22Rv1 (cell line): Measurements from ENCODE around the gene MYO1F.
"Not testable (repeated sequence)": the region's sequence is repeated elsewhere in the genome, so short reads cannot be mapped to it uniquely, and the experiment has no call there.

ENCODE experiments used
- H3K27ac ChIP-seq: fragments of 450-650 bp; 2 replicates; pipeline ENCODE4 v1.5.1; 2017
- ZFX ChIP-seq: fragments of 450-650 bp; IDR thresholded peaks from 2 replicates; pipeline ENCODE4 v1.6.1; 2017; ENCODE audit warnings: antibody characterized with exemption, borderline replicate concordance
- TF ChIP-seq, protein P1 (sequence below): fragments of 450-650 bp; IDR thresholded peaks from 2 replicates; pipeline ENCODE4 v1.5.1; 2017; ENCODE audit warnings: mild to moderate bottlenecking

MYO1F gene

DNA sequence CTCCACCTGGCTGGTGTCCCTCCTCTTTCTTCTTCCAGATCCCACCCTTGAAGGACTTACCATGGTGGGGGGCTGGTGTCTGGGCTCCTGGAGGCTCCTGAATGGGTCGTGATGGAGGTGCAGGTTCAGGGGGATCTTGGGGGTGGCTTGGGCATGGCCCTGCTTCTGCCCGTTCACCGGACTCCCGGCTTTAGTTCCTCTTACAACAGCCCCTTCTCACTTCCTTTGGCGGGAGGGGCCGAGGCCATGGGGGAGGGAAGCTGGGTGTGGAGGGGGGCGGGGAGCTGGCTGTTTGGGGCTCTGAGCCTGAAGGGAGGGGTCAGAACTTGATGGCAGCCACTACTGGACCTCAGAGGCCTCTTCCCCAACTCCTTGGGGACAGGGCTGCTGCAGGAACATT, at the start of gene MYO1F:
MYO1F (minus strand) TSS at position 196 of the 400 bp plus-strand sequence; CDS start at position 63, 133 bp downstream.
- no peak for TF ChIP-seq ZFX
- TF ChIP-seq, protein P1, sequence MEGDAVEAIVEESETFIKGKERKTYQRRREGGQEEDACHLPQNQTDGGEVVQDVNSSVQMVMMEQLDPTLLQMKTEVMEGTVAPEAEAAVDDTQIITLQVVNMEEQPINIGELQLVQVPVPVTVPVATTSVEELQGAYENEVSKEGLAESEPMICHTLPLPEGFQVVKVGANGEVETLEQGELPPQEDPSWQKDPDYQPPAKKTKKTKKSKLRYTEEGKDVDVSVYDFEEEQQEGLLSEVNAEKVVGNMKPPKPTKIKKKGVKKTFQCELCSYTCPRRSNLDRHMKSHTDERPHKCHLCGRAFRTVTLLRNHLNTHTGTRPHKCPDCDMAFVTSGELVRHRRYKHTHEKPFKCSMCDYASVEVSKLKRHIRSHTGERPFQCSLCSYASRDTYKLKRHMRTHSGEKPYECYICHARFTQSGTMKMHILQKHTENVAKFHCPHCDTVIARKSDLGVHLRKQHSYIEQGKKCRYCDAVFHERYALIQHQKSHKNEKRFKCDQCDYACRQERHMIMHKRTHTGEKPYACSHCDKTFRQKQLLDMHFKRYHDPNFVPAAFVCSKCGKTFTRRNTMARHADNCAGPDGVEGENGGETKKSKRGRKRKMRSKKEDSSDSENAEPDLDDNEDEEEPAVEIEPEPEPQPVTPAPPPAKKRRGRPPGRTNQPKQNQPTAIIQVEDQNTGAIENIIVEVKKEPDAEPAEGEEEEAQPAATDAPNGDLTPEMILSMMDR, result no peak
- no peak within 1 kb of the TSS for H3K27ac ChIP-seq

DNA sequence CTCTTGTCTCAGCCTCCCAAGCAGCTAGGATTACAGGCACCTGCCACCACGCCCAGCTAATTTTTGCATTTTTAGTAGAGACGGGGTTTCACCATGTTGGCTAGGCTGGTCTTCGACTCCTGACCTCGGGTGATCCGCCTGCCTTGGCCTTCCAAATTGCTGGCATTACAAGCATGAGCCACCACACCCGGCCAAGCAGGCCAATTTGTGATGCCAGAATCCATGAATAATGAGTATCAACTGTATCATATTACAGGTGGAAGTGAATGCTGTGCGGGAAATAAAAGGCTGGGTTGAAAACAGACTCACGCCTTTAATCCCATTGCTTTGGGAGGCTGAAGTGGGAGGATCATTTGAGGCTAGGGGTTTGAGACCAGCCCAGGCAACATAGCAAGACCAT, 49.6 kb upstream of the MYO1F start:
- no peak for TF ChIP-seq ZFX
- TF ChIP-seq, protein P1, result no peak
- H3K27ac ChIP-seq, result no peak overlapping the region

DNA sequence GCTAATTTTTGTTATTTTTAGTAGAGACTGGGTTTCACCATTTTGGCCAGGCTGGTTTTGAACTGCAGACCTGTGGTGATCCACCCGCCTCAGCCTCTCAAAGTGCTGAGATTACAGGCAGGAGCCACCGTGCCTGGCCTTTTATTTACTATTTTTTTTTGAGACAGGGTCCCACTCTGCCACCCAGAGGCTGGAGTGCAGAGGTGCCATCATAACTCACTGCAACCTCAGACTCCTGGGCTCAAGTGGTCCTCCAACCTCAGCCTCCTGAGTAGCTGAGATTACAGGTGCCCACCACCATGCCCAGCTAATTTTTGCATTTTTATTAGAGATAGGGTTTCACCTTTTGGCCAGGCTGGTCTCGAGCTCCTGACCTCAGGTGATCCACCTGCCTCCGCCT, 45.6 kb upstream of the MYO1F start:
- TF ChIP-seq, protein P1, result 0 out of 2 replicates have a peak, but pooled peaks have one; percentile 24

DNA sequence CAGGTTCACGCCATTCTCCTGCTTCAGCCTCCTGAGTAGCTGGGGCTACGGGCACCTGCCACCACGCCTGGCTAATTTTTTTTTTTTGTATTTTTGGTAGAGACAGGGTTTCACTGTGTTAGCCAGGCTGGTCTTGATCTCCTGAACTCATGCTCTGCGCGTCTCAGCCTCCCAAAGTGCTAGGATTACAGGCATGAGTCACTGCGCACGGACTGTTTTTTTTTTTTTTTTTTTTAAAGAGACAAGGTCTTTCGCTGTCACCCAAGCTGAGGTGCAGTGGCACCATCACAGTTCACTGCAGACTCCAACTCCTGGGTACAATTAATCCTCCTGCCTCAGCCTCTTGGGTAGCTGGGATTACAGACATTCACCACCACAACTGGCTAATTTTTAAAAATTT, 41.5 kb upstream of the MYO1F start:
- no peak overlapping the region for H3K27ac ChIP-seq
- TF ChIP-seq ZFX, result no peak
- TF ChIP-seq, protein P1, result no peak

More for the DNA sequence above, 45.6 kb upstream of the MYO1F start:
- not testable (repeated sequence) for H3K27ac ChIP-seq

DNA sequence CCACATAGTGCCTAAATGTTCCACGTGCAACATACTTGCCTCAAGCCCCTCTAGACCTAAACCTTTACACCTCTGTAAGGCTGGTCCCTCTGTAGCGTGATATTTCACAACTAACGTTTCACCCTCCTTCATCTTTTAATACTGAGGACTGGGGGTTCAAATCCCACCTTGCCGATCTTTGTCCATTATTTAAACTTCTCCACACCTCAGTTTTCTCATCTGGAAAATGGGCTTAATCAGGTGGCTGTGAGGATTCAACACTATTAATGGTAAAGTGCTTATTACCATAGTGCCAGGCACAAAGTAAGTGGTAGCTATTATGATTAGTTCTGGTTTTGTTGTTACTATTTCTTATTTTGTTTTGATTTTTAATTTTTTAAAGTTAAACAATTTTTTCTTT, 40.7 kb upstream of the MYO1F start:
- no peak for TF ChIP-seq ZFX
- TF ChIP-seq, protein P1, result no peak
- H3K27ac ChIP-seq, result no peak overlapping the region

DNA sequence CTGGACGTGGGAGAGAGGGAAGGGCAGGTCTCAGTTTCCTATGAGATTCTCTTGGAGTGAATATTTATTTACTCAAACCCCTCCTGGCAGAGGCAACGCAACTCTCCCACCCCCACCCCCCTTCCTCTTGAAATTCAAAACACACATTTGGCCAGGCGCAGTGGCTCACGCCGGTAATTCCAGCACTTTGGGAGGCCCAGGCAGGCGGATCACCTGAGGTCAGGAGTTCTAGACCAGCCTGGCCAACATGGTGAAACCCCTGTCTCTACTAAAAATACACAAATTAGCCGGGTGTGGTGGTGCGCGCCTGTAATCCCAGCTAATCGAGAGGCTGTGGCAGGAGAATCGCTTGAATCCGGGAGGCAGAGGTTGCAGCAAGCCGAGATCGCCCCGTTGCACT, 40.1 kb upstream of the MYO1F start:
- not testable (repeated sequence) for H3K27ac ChIP-seq

DNA sequence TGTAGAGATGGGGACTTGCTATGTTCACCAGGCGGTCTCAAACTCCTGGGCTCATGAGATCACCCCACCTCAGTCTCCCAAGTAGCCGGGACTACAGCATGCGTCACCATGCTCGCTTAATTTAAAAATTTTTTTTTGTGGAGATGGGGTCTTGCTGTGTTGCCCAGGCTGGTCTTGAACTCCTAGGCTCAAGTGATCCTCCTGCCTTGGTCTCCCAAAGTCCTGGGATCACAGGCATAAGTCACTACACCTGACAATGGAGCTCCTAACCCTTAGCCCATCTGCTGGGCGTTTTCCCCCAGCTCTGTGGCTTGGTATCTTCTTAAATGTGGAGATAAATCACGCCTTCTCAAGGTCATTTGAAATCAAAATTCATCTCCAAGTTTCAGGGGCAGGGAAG, 39.6 kb upstream of the MYO1F start:
- no peak for TF ChIP-seq ZFX
- TF ChIP-seq, protein P1, result no peak
- H3K27ac ChIP-seq, result no peak overlapping the region

DNA sequence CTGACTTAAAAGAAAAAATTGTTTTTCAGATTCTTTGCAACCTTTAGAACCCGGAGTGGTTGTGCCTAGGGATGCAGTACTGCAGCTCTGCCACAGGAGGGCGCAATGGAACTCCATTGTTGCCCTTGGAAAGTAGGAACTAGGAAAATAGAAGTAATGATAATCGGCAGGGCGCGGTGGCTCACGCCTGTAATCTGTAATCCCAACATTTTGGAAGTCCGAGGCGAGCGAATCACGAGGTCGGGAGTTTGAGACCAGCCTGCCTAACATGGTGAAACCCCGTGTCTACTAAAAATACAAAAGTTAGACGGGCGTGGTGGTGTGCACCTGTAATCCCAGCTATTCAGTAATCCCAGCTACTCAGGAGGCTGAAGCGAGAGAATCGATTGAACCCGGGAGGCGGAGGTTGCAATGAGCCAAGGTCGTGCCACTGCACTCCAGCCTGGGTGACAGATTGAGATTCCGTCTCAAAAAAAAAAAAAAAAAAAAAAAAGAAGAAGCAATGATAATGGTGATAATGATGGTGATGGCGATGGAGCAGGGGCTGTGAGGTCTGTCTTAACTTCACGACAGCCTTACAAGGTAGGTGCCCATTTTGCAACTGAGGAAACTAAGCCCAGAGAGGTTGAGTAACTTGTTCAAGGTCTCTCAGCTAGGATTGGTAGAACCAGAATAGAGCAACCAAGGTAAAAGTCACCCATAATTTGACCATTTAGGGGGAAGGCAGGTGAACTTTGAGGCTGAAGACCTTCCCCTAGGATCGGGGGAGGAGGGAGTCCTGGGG, 38.8 kb upstream of the MYO1F start:
- H3K27ac ChIP-seq, result no peak overlapping the region
- no peak for TF ChIP-seq ZFX
- TF ChIP-seq, protein P1, result peak; percentile 87
